OCI-LY7 (cell line): ENCODE data around the gene NPHS2.

Source experiments
- EZH2phosphoT487 ChIP-seq: fragments of 200-600 bp; sonication (generic); IDR thresholded peaks from 2 replicates; pipeline ENCODE4 v1.6.1; 2018; ENCODE audit warnings: low read depth, borderline replicate concordance, mild to moderate bottlenecking, mixed run types, antibody characterized with exemption, low read length, moderate library complexity, mixed read lengths
- TF ChIP-seq, protein P1 (sequence below): fragments of 200-600 bp; sonication (generic); conservative IDR thresholded peaks from 2 replicates; pipeline ENCODE4 v1.5.1; 2014; ENCODE audit warnings: mild to moderate bottlenecking, antibody characterized with exemption, low read length, moderate library complexity, mixed read lengths

DNA sequence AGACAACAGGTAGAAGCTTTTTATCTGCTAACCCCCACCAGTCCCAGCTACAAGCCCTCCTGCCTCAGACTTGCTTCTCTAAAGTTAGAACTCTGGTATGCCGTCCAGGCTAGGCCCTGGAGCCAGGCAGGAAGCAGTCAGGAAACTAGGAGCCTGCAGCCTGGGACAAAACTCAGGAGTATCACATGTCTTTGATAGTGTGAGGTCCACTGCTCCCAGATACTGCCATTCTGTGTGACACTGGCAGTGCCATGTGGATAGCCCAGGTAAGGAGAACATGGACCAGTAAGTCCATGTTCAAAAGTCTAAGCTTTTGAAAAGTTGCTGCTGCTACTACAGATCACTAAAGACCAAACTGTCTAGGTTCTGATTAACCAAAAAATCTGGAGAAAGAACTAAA lies 45.4 kb downstream of the NPHS2 start:
- TF ChIP-seq, protein P1, sequence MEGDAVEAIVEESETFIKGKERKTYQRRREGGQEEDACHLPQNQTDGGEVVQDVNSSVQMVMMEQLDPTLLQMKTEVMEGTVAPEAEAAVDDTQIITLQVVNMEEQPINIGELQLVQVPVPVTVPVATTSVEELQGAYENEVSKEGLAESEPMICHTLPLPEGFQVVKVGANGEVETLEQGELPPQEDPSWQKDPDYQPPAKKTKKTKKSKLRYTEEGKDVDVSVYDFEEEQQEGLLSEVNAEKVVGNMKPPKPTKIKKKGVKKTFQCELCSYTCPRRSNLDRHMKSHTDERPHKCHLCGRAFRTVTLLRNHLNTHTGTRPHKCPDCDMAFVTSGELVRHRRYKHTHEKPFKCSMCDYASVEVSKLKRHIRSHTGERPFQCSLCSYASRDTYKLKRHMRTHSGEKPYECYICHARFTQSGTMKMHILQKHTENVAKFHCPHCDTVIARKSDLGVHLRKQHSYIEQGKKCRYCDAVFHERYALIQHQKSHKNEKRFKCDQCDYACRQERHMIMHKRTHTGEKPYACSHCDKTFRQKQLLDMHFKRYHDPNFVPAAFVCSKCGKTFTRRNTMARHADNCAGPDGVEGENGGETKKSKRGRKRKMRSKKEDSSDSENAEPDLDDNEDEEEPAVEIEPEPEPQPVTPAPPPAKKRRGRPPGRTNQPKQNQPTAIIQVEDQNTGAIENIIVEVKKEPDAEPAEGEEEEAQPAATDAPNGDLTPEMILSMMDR: no peak
- no peak for TF ChIP-seq EZH2phosphoT487
